GM10266 (cell line): ENCODE measurements around the gene CLCN7.

Source experiments
- DNase-seq: peaks from one replicate; pipeline ENCODE4 v3.0.0; 2012; ENCODE audit errors: extremely low spot score
- CTCF ChIP-seq: IDR thresholded peaks from 2 replicates; pipeline ENCODE4 v1.5.1; 2012; ENCODE audit warnings: mild to moderate bottlenecking, low read depth; ENCODE audit not compliant: control insufficient read depth, insufficient read depth; ENCODE audit errors: missing control alignments

CLCN7 gene

GRCh38 chr16:1457489-1458245 is 17.2 kb downstream of the CLCN7 start:
- no peak for TF ChIP-seq CTCF
- no peak for DNase-seq

- no peak for DNase-seq
- TF ChIP-seq CTCF = no peak
Measured at GRCh38 chr16:1456951-1457350, 17.9 kb downstream of the CLCN7 start.

- TF ChIP-seq CTCF = no peak
- no peak for DNase-seq
Measured at GRCh38 chr16:1455190-1456171, 19.3 kb downstream of the CLCN7 start.

GRCh38 chr16:1454561-1454960 is 20.3 kb downstream of the CLCN7 start:
- no peak for DNase-seq
- no peak for TF ChIP-seq CTCF

- TF ChIP-seq CTCF = no peak
- DNase-seq = no peak
Measured at GRCh38 chr16:1453316-1453715, 21.5 kb downstream of the CLCN7 start.

- no peak for DNase-seq
- TF ChIP-seq CTCF = no peak
Measured at GRCh38 chr16:1452530-1452929, 22.3 kb downstream of the CLCN7 start.
